Umbilical cord (tissue), 2 donors: ENCODE data around the gene SLC39A11. TPM values are rescaled to one million over a fixed set of nuclear protein-coding genes. Genes with fewer than 3 reads are reported as not detected.

Source experiments
- DNase-seq: peaks from one replicate; pipeline ENCODE4 v3.0.0-alpha.2; 2015; ENCODE audit warnings: low spot score
- total RNA-seq: library from RNA; depleted of rRNA; stranded (reverse); fragments of >200 nt; gene quantifications from one replicate; pipeline ENCODE4 v1.2.3, GENCODE V29; 2014; ENCODE audit warnings: low replicate concordance; ENCODE audit not compliant: insufficient read depth

Gene SLC39A11
- total RNA-seq, 1 donor from 2014 or later = 11.6 TPM

GRCh38 chr17:72978593-72979218, 113.8 kb downstream of the SLC39A11 start:
- DNase-seq = no peak

DNA sequence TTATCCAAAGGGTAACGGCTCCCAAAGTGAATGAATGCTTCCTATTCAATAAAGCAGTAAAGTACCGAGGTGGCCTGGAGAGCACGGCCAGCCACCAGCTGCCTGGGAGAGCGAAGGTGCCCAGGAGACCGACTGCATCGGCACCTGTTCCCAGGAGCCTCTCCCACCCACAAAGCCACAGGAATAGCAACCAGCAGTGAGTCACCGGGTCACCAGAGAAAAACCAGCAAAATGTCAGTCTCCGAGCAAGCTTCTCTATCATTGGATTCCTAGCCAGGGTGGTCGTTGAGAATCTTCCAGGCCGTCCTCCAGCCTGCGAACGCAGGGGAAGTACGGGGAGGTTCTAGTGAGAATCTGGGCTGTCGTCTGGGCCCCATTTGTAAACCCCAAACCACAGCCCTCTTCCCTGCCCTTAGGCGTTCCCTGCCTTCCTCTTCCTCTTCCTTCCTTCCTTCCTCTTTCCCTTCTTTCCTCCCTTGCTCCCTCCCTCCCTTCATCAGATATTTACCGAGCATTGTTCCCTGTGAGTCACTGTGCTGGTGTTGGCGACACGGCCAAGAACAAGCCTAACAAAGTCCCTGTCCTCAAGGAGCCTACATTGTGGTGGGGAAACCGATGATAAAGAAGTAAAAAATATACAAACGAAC, 114.6 kb downstream of the SLC39A11 start:
- no peak for DNase-seq

DNA sequence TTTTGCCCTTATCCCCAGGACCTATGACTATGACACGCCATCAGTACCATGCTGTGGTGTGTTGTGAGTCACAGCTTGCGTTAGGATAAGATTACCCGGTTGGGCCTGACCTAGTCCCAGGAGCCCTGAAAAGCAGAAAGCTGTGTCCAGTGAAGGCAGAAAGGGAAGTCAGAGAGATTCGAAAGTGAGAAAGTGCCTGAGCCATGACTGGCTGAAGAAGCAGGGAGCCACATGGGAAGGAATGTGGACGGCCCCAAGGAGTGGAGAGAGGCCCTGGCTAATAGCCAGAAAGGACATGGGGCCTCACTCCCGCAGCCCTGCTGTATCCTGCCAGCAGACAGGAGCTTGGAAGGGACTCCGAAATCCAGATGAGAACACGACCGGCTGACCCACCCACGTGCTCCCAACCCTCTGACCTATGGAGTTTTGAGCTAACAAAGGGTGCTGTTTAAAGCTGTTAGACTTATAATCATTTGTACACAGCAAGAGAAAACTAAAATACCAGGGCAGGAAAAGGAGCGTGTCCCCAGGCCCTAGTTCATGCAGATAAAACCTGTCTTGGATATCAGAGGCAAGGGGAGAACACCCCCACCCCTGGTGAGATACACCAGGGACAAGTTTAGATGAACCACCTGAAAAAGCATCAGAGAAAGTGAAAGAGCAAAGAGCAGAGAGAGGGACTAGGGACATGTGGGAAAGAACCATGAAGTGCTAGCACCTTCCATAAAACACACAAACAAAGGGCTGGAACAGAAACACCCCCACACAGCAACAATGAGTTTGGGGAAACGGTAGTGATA, 115.3 kb downstream of the SLC39A11 start:
- DNase-seq = peak; percentile 76

DNA sequence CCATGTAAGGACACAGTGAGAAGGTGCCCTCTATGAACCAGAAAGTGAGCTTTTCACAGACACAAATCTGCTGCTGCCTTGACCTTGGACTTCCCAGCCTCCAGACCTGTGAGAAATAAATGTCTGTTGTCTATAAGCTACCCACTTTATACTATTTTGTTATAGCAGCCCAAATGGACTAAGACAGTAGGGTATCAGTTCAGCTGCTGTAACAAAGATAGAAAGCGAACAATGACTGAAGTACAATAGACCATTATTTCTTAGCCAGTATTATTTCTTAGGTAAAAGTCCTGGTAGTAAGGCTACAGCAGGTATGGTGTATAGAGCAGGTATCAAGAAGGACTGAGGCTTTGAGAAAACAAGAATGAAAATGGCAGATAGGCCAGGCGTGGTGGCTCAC, 117.0 kb downstream of the SLC39A11 start:
- no peak for DNase-seq

DNA sequence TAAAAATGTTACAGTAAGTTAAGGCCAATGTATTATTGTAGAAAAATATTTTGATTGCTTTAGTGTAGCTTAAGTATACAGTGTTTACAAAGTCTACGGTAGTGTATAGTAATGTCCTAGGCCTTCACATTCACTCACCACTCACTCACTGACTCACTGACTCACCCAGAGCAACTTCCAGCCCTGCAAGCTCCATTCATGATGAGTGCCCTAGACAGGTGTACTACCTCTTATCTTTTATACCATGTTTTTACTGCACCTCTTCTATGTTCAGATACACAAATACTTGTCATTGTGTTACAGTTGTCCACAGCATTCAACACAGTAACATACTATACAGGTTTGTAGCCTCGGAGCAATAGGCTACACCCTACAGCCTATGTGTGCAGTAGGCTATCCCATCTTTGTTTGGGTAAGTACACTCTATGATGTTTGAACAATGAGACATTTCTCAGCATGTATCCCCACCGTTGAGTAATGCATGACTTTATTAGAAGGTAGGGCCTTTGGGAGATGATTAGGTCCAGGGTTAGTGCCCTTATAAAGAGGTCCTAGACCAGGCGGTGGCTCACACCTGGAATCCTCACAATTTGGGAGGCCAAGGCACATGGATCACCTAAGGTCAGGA, 117.8 kb downstream of the SLC39A11 start:
- no peak for DNase-seq

DNA sequence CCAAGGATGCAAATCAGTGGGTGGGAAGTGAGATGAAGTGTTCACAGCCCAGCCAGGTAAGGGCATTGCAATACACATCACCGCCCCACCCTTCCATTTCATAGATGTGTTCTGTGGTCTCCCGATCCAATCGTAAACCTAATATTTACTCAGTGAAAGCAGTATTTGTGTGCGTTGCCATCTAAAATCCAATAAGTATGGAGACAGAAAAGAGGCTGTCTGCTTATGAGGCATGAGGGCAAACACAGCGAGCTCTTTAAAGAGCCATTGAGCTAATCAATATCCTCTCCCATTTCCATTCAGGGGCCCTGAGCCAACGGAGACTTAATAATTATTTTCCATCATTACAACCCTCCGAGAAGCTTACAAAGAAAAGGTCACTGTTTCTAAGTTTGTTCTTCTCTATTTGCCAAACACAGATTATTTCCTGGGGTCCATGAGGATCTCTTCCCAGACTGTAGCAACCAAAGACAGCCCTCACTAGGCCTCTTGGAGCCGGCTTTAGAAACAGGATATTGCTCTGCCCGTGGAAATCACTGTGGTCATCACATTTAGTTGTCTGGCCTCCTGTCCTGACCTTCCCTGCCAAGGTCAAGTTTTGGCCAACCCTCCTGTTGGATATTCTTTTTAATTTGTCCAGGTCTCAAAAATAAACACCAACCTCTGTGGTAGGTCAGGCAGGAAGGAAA, 120.1 kb downstream of the SLC39A11 start:
- DNase-seq = no peak

DNA sequence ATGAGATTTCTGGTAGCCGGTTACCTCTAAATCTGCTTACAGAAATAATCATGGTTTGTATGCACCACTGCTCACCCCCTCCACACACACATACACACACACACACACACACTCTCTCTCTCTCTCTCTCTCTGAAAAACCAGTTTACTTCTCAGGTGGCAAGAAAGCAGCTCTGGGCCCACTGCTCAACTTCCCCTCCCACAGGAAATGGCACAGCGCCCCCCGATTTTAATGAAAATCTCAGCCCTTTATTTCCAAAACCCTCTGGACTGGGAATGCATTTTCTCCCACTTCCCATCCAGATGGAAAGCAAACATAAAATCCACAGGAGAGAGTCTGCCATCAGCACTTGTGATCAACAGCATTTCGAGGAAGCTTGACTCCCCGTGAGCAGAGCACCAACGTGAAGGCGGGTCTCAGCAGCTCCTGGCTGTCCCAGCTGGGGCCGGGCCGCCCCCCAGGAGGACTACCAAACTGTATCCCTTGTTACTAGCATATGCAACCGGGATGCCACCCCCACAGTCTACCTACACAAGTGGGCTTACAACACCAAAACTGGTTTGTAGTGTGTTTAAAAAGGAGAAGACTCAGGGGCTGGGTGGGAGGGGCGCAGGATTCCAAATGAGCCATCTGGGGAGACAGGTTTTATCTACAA, 121.1 kb downstream of the SLC39A11 start:
- DNase-seq = no peak

DNA sequence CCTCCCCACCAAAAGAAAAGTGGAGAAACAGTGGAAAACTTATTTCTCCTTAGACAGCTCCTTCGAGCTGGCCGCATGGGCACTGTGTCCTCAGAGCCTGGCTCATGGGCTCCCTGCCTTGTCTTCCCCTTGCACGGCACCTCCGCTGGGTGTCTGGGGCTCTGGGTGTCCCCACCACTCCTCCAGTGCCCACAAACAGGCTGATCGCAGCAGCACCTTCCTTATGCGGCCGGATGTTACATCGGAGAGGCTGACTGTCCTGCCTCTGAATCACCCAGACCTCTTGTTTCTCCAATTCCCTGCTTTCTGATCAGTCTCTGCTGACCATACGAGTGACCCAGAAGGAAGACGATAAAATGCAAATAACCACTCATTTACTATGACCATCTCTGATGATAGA, 121.7 kb downstream of the SLC39A11 start:
- DNase-seq = no peak

- DNase-seq = no peak
Observed at GRCh38 chr17:72970246-72970645, 122.2 kb downstream of the SLC39A11 start.

GRCh38 chr17:72969293-72969906, 123.1 kb downstream of the SLC39A11 start:
- DNase-seq = no peak

- no peak for DNase-seq
Observed at GRCh38 chr17:72968798-72969197, 123.7 kb downstream of the SLC39A11 start.

DNA sequence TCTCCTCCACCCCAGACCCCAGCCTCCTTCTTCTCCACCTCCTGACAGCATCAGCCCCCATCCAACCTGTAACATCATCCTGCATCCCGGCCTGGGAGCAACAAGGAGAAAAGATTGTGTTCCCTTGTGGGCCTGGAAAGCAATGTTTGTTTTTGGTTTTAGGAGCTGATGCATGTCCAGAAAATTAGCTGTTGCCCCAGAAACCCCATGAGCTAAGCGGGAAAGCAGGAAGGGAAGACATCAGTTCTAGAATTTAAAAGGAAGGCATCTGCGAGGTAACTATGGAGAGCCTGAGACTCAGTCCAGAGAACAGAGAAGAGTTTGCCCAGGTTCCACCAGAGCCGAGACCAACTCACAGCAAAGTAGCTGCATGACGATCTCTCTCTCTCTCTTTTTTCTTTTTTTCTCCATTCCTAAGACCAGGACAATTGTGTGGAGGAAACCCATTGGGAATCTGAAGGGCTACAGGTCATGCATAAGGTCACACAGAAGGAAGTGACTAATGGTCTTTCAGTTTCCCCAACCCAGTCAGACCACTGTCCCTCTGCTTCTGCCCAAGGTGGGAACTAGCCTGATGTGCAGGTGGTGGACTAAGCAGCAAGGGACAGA, 124.4 kb downstream of the SLC39A11 start:
- DNase-seq = no peak

DNA sequence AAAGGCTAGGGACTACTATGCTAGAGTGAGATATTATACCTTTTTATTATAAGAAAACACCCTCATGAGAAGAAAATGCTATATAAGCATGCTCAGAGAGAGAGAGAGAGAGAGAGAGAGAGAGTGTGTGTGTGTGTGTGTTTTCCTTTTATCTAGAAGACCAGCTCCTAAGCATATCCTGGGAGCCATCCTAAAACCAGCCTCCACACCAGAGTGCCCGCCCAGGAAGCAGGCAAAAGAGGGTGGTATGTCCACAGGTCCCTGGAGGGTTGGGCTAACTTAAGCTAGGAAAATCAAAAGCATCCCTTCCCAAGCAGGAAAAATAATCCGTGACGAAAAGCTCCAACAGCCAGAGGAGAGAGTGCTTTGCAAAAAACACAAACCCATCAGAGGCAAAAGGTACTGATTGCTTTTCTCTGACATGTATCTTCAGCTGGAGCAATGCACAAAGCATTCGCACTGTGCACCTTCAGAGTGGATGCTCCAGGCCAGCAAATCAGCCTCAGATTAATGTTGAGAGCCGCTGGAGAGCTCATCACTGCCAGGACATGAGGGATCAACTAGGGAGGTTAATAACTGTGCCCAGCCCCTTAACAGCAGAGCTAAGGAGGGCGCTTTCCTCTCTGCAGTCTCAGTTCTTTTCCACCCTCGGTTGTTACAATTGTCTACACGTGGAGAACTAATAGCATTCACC, 125.1 kb downstream of the SLC39A11 start:
- peak; percentile 17 for DNase-seq

DNA sequence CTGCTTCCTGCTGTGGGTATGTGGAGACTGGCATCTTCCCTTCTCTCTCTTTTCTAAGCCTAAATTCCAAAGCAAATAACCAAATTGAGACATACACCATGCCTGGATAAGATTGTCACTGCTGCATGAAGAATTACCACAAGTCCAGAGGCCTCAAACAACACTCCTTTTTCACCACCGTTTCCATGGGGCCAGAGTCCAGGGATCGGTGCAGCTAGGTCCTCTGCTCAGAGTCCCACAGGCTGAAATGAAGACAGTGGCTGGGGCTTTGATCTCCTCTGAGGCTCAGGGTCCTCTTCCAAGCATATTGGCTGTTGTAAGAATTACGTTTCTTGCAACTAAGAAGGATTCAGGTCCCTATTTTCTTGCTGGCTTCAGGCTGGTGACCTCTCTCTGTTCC, 130.4 kb downstream of the SLC39A11 start:
- no peak for DNase-seq

DNA sequence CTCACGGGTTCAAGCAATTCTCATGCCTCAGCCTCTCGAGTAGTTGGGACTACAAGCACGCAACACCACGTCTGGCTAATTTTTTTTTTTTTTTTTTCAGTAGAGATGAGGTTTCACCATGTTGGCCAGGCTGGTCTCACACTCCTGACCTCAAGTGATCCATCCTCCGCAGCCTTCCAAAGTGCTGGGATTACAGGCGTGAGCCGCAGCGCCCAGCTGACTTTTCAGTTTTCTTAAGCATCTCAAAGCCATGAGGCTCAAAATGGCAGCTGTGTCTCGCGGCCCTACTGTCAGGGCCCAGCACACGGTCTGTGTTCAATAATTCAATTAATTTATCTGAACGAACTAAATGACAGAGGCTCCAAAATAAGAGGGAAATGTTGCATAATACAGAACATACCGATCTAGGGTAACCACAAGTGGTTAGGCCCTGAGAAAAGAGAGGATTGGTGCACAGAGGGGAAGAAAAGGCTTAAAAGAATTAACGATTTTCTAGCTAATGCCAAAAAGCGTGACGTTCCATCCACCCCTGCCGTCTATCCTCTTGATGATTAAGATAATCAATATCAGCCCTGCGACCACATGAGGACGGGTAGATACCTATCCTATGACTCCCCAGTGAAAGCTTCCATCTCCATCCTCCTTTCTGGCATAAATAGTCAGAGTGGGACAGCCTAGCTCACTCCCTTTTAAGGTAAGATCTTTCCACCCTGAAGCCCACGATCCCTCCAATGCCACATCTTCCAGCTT, 136.9 kb downstream of the SLC39A11 start:
- DNase-seq = no peak

DNA sequence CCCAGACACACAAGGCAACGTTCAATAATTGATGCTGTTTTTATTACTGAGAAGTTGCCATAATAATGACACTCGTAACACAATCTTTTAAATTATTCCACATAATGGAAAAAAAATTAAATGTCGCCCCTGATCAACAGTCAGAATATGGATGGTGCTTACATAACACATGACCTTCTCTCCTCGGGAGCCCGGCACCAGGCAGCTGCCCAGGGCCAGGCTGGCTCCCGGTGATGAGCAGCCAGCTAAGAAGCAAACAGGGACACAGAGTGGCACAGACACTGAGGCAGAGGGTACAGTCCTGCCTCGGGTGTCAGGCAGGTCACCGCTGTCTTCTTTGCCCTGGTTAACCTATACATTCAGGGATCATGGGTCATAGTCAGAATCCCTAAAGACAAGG, 137.9 kb downstream of the SLC39A11 start:
- no peak for DNase-seq

DNA sequence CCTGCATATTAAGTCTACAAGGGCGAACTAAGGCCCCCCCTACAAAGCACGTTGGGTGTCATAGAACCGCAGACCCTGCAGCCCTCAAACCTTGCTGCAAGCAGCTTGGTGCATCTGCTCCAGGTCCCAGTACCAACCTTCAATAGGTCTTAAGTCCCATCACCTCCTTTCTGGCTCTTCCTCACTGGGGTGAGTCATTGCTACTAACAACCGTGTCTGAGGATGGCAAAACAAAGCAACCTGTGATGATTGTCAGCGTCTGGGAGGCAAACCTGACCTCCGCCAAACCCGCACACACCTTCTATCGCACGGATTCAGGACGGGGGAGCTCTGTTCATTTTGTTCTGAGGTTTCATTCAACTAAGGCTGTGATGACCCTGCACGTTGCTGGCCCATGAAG, 138.9 kb downstream of the SLC39A11 start:
- DNase-seq = no peak

DNA sequence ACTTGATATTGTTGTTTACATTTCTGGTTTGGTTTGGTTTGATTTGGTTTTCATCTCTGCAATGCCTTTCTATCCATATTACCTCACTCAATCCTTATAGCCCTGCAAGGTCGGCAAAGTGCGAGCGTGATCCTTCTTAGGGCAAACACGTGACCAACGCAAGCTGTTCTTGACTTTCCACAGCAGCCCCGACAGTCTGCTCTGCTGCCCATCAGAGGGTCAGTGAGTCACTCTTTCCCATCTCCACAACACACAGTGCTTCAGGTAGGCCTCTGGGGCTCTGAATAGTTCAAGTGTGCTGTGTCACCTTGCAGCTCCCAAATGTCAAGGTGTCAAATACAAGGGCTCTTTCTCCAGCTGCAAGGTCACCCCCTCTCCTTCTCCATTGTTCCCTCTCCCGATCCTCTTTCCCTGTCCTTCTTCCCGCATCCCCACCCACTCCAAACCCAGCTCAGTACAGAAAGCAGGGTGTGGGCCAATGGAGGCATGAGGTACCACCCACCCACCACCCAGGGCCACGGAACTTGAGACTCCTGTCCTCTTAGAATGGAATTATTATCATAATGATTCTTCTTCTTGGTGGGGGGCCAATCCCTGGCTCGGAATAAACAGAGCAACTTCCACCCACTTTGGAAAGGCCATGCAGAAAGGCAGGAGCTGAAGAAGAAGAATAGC, 139.7 kb downstream of the SLC39A11 start:
- DNase-seq = no peak
